Lower leg skin (tissue), 4 donors: ENCODE data around the gene CLEC16A. TPM values are rescaled to one million over a fixed set of nuclear protein-coding genes. Genes with fewer than 3 reads are reported as not detected.

ENCODE experiments used
- DNase-seq, 2 donors: peaks; one replicate each; pipeline ENCODE4 v3.0.0-alpha.2; 2019; ENCODE audit warnings: low spot score in 2 of 2
- H3K4me3 ChIP-seq: fragments of 200-600 bp; sonication (generic); 2 replicates; pipeline ENCODE4 v1.5.1; 2017; ENCODE audit warnings: mild to moderate bottlenecking, low read depth; ENCODE audit not compliant: poor library complexity, severe bottlenecking
- CTCF ChIP-seq, 3 donors: fragments of 450-650 bp; IDR thresholded peaks; one replicate each; pipeline ENCODE4 v1.5.1; 2016; ENCODE audit warnings: antibody characterized with exemption in 3 of 3, mild to moderate bottlenecking in 3 of 3, moderate library complexity in 2 of 3
- POLR2A ChIP-seq, 2 donors: fragments of 450-650 bp; IDR thresholded peaks; one replicate each; pipeline ENCODE4 v1.6.1; 2016 to 2017; ENCODE audit warnings: antibody characterized with exemption in 2 of 2, mild to moderate bottlenecking in 1 of 2, moderate library complexity in 1 of 2
- WGBS, 2 donors: methylation state at CpG; one replicate each; pipeline ENCODE4 v1.1.5; 2018; 5-methylcytosine and 5-hydroxymethylcytosine counted together
- intact Hi-C: fragments of 100-400 bp; cut with DNase I; formaldehyde crosslinking; loops from one replicate; pipeline ENCODE4 v1.15.0; 2023; ENCODE audit warnings: low total_unique reads
- total RNA-seq, 4 donors: library from RNA; depleted of rRNA; stranded (reverse); fragments of >200 nt; gene quantifications; one replicate each; pipeline ENCODE4 v1.1.0, GENCODE V29; 2016

CLEC16A gene
- total RNA-seq, 4 donors from 2014 or later: 26.8 to 30.0 (median 29.5) TPM

DNA sequence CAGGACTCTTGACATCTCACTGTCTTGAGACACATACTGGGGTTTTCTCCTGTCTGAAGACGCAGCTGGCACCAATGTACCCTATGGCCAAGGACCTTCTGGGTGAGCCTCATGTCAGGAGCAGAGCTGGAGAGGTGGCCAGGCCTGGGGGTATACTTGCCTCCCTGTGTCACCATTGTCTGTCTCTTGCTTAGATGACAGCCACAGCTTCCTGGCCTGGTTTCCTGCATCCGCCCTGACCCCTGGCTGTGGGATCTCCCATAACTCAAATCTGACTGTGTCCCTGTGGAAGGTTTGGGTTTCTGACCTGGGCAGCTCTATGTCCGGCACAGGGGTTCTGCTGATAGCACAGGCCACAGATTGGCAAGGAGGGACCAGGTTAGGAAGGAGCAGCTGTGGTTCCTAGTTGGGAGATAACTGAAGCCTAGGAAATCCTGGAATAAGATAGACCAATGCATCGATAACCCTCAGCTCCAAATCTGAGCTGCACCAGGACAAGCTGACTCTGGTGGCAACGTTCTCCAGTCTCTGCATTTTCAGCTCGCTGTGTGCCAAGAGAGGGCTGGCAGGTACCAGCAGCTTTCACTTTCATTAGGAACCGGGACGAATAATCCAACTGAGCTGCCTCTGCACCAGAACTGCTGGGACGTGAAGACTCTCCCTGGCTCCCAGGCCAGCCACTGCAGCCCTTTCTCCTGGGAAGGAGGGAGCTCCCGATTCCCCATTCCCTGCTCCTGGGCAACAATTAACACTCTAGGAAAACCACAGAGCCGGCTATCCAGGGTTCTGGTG is 7.1 kb upstream of the CLEC16A start:
- intact Hi-C loops: no loop called here
- H3K4me3 ChIP-seq: no peak overlapping the region
- WGBS, 2 donors: 20 to 23% methylated on average over 11 of the region's 11 CpGs
- no peak for TF ChIP-seq POLR2A (IDR thresholded peaks at IDR 0.05)
- no peak for TF ChIP-seq CTCF (IDR thresholded peaks at IDR 0.05)
- DNase-seq: no peak

DNA sequence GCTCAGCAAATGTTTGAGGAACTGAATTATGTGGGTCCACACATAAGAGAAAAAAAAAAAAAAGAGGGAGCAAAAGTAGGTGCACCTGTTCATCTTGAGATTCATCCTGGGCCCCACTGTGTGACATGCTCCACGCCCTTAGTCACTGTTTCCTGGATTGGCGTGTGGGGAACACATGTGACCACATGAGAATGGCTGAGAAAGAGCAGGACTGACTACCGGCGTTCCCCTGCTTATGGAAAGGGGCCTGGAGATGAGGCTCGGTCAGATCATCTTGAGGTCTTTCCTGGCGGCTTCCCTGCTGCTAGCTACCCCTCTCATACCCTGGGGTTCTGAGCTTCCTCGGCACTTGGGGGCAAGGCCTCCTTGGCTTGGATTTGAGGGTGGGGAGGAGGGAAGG is 6.0 kb upstream of the CLEC16A start:
- no peak for TF ChIP-seq POLR2A (IDR thresholded peaks at IDR 0.05)
- TF ChIP-seq CTCF (IDR thresholded peaks at IDR 0.05): no peak
- no peak for DNase-seq
- H3K4me3 ChIP-seq: no peak overlapping the region
- intact Hi-C loops: no loop called here
- WGBS, 2 donors: 24 to 47% methylated on average over 7 of the region's 7 CpGs

DNA sequence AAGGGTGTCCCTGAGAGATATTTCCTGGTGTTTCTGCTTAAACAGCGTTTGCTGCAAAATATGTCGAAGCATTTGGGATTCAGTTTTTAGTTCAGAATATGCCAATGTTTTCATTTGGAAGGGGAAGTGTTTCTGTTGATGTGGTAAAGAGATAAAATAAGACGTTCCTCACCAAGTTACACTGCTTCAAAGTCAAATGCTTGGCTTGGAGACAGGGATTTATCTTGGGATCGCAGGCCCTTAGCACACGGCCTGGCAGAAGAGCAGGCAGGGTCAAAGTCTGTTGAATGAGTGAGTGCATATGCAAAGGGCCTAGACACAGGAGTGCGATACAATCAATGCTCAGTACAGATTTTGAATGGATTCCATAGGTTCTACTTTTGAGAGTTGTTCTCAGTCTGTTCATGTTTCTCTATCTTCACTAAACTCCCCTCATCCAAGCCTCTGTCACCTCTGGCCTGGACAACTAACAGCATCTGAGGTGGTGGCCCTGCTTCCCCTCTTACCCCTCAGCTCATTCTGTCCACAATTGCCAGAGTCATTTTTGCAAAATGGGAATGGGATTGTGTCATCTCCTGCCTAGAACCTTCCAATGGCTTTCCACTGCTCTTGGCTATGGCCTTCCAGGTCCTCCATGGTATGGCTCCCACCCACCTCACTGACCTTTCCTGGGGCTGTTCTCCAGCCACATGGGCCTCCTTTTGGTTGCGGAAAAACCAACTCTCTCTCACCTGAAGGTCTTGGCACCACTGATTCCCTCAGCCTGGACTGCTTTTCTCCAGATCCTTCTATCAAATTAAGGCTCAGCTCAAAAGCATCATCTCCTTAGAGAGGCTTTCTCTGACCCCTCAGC is 5.3 kb upstream of the CLEC16A start:
- WGBS, 2 donors: 42 to 49% methylated on average over 7 of the region's 7 CpGs

GRCh38 chr16:10939649-10940234 is 4.6 kb upstream of the CLEC16A start:
- no peak overlapping the region for H3K4me3 ChIP-seq
- intact Hi-C loops: no loop called here
- 74 to 77% methylated on average over 7 of the region's 7 CpGs for WGBS, 2 donors
- TF ChIP-seq POLR2A (IDR thresholded peaks at IDR 0.05): no peak
- TF ChIP-seq CTCF (IDR thresholded peaks at IDR 0.05): no peak
- DNase-seq: no peak

More for the DNA sequence above, 5.3 kb upstream of the CLEC16A start:
- intact Hi-C loops: no loop called here
- H3K4me3 ChIP-seq: no peak overlapping the region
- no peak for DNase-seq
- TF ChIP-seq CTCF (IDR thresholded peaks at IDR 0.05) (no peak), POLR2A (IDR thresholded peaks at IDR 0.05) (no peak)

- 14 to 27% methylated on average over 8 of the region's 8 CpGs for WGBS, 2 donors
- TF ChIP-seq POLR2A (IDR thresholded peaks at IDR 0.05) (no peak), CTCF (IDR thresholded peaks at IDR 0.05) (no peak)
- intact Hi-C loops: no loop called here
- DNase-seq: no peak
- H3K4me3 ChIP-seq: peak overlapping the region; percentile 63
Measured at GRCh38 chr16:10940501-10941079, 3.8 kb upstream of the CLEC16A start.
